Renal cortex interstitium (tissue), 15 donors: ENCODE measurements around the gene MTTP. TPM values are rescaled to one million over a fixed set of nuclear protein-coding genes. Genes with fewer than 3 reads are reported as not detected.
A peak's percentile ranks its signal among the peaks of the same experiment; 100 is the strongest.
"Not testable (repeated sequence)": the region's sequence is repeated elsewhere in the genome, so short reads cannot be mapped to it uniquely, and the experiment has no call there.

ENCODE experiments used
- DNase-seq, 11 donors: peaks; one replicate each; pipeline ENCODE4 v3.0.0-alpha.2; 2013; ENCODE audit warnings: low read depth in 9 of 11, low spot score in 4 of 11; ENCODE audit errors: extremely low read depth in 1 of 11
- long read RNA-seq, 16 experiments: transcript quantifications; one replicate each; lab custom pipeline, GENCODE V29; 2026
- polyA plus RNA-seq, 3 donors: library from polyadenylated mRNA; unstranded; fragments of 120-200 nt; gene quantifications; one replicate each; pipeline ENCODE4 v1.2.1, GENCODE V29; 2013; ENCODE audit not compliant: insufficient read length in 3 of 3

MTTP gene
- polyA plus RNA-seq: 10 to 100 TPM; 10.1 to 14.8 (median 10.6) TPM
- long read RNA-seq, donor 1, full-length matches to known transcripts: 2 of 2 reads
- long read RNA-seq, donor 1, partial matches to known transcripts: 0 of 2 reads
- long read RNA-seq, donor 1, other reads (novel, unspliced or antisense): 0 of 2 reads
- long read RNA-seq, donor 2, full-length matches to known transcripts: 3 of 3 reads
- long read RNA-seq, donor 2, partial matches to known transcripts: 0 of 3 reads
- long read RNA-seq, donor 2, other reads (novel, unspliced or antisense): 0 of 3 reads
- long read RNA-seq, donor 3, full-length matches to known transcripts: 4 of 4 reads
- long read RNA-seq, donor 3, partial matches to known transcripts: 0 of 4 reads
- long read RNA-seq, donor 3, other reads (novel, unspliced or antisense): 0 of 4 reads
- long read RNA-seq, donor 4, full-length matches to known transcripts: 3 of 3 reads
- long read RNA-seq, donor 4, partial matches to known transcripts: 0 of 3 reads
- long read RNA-seq, donor 4, other reads (novel, unspliced or antisense): 0 of 3 reads
- long read RNA-seq, donor 5: 0 reads
- long read RNA-seq, donor 6, full-length matches to known transcripts: 2 of 2 reads
- long read RNA-seq, donor 6, partial matches to known transcripts: 0 of 2 reads
- long read RNA-seq, donor 6, other reads (novel, unspliced or antisense): 0 of 2 reads
- long read RNA-seq, donor 7, full-length matches to known transcripts: 3 of 3 reads
- long read RNA-seq, donor 7, partial matches to known transcripts: 0 of 3 reads
- long read RNA-seq, donor 7, other reads (novel, unspliced or antisense): 0 of 3 reads
- long read RNA-seq, donor 8: 0 reads
- long read RNA-seq, donor 9: 0 reads
- long read RNA-seq, donor 10, full-length matches to known transcripts: 2 of 2 reads
- long read RNA-seq, donor 10, partial matches to known transcripts: 0 of 2 reads
- long read RNA-seq, donor 10, other reads (novel, unspliced or antisense): 0 of 2 reads
- long read RNA-seq, donor 11, full-length matches to known transcripts: 5 of 5 reads
- long read RNA-seq, donor 11, partial matches to known transcripts: 0 of 5 reads
- long read RNA-seq, donor 11, other reads (novel, unspliced or antisense): 0 of 5 reads
- long read RNA-seq, donor 12, full-length matches to known transcripts: 2 of 2 reads
- long read RNA-seq, donor 12, partial matches to known transcripts: 0 of 2 reads
- long read RNA-seq, donor 12, other reads (novel, unspliced or antisense): 0 of 2 reads
- long read RNA-seq, donor 13: 0 reads
- long read RNA-seq, donor 14: 0 reads
- long read RNA-seq, donor 15, full-length matches to known transcripts: 2 of 2 reads
- long read RNA-seq, donor 15, partial matches to known transcripts: 0 of 2 reads
- long read RNA-seq, donor 15, other reads (novel, unspliced or antisense): 0 of 2 reads
- long read RNA-seq, donor 16, full-length matches to known transcripts: 5 of 10 reads
- long read RNA-seq, donor 16, partial matches to known transcripts: 5 of 10 reads
- long read RNA-seq, donor 16, other reads (novel, unspliced or antisense): 0 of 10 reads

GRCh38 chr4:99574530-99575324 is at the start of gene MTTP:
Gene MTTP, plus strand, starts transcription at chr4:99574824. Its CDS starts 86 bp downstream, at chr4:99574910.
- DNase-seq: no peak

- DNase-seq: peak in 4 of 11 donors; percentile 5 to 19 (median 10)
Observed at GRCh38 chr4:99529228-99529627, 45.4 kb upstream of the MTTP start.

- DNase-seq: no peak
Observed at GRCh38 chr4:99529956-99530355, 44.7 kb upstream of the MTTP start.

- DNase-seq: not testable (repeated sequence)
Observed at GRCh38 chr4:99534699-99535098, 39.9 kb upstream of the MTTP start.

- no peak for DNase-seq
Observed at GRCh38 chr4:99536271-99536670, 38.4 kb upstream of the MTTP start.

- no peak for DNase-seq
Observed at GRCh38 chr4:99536848-99537247, 37.8 kb upstream of the MTTP start.

- DNase-seq: no peak
Observed at GRCh38 chr4:99537674-99538073, 37.0 kb upstream of the MTTP start.

- DNase-seq: no peak
Observed at GRCh38 chr4:99540277-99540939, 34.2 kb upstream of the MTTP start.

- DNase-seq: no peak
Observed at GRCh38 chr4:99552872-99553271, 21.8 kb upstream of the MTTP start.

GRCh38 chr4:99563310-99564186 is 11.1 kb upstream of the MTTP start, which contains the start of gene TRMT10A:
Gene TRMT10A, minus strand, starts transcription at chr4:99564039. Its CDS starts 4,701 bp downstream, at chr4:99559338.
- peak; percentile 94 to 99 (median 97) for DNase-seq

- no peak for DNase-seq
Observed at GRCh38 chr4:99564921-99565320, 9.7 kb upstream of the MTTP start.

GRCh38 chr4:99571883-99572282 is 2.7 kb upstream of the MTTP start:
- no peak for DNase-seq

- no peak for DNase-seq
Observed at GRCh38 chr4:99572527-99573240, 1.9 kb upstream of the MTTP start.

- no peak for DNase-seq
Observed at GRCh38 chr4:99573735-99574368, 772 bp upstream of the MTTP start.

- no peak for DNase-seq
Observed at GRCh38 chr4:99578714-99579113, 4.1 kb downstream of the MTTP start.
